ENCODE data around the gene DONSON. TPM values are rescaled to one million over a fixed set of nuclear protein-coding genes. Genes with fewer than 3 reads are reported as not detected.

Gene DONSON
- total and polyA plus RNA-seq, 2 of the 13 experiments (the other 11 are each of a cell fraction or from before 2014, with no cell fraction given) = 35.4 to 63.6 TPM

GRCh38 chr21:33541756-33542639 lies 46.5 kb downstream of the DONSON start, which contains the start of gene GART (continued):
- no peak for TF ChIP-seq JARID2 (CRISPR knock-in tag; IDR thresholded peaks at IDR 0.05; ENCODE audit: insufficient replicate concordance)
- TF ChIP-seq ZNF777 (CRISPR knock-in tag; IDR thresholded peaks at IDR 0.05) = no peak
- no peak for TF ChIP-seq GRHL1 (CRISPR knock-in tag; conservative IDR thresholded peaks at IDR 0.05)
- TF ChIP-seq, protein P1, sequence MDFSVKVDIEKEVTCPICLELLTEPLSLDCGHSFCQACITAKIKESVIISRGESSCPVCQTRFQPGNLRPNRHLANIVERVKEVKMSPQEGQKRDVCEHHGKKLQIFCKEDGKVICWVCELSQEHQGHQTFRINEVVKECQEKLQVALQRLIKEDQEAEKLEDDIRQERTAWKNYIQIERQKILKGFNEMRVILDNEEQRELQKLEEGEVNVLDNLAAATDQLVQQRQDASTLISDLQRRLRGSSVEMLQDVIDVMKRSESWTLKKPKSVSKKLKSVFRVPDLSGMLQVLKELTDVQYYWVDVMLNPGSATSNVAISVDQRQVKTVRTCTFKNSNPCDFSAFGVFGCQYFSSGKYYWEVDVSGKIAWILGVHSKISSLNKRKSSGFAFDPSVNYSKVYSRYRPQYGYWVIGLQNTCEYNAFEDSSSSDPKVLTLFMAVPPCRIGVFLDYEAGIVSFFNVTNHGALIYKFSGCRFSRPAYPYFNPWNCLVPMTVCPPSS (IDR thresholded peaks at IDR 0.05) = no peak
- peak; percentile 38 for TF ChIP-seq ASH2L (IDR thresholded peaks at IDR 0.05; ENCODE audit: insufficient read length, low read depth, low read length)
- TF ChIP-seq ZNF572 (CRISPR knock-in tag; IDR thresholded peaks at IDR 0.05) = no peak
- TF ChIP-seq PCBP1 (IDR thresholded peaks at IDR 0.05; ENCODE audit: borderline replicate concordance, low read depth, low read length) = no peak
- no peak for TF ChIP-seq SP140L (CRISPR knock-in tag; IDR thresholded peaks at IDR 0.05; ENCODE audit: borderline replicate concordance)
- 0 out of 2 replicates have a peak, but pooled peaks have one; percentile 10 for TF ChIP-seq KDM2A (CRISPR knock-in tag; IDR thresholded peaks at IDR 0.05; ENCODE audit: borderline replicate concordance, low read depth)
- TF ChIP-seq TARDBP (CRISPR knock-in tag; IDR thresholded peaks at IDR 0.05) = no peak
- 0 out of 2 replicates have a peak, but pooled peaks have one; percentile 78 for TF ChIP-seq ZNF670 (CRISPR knock-in tag; IDR thresholded peaks at IDR 0.05; ENCODE audit: borderline replicate concordance)
- TF ChIP-seq, protein P2, sequence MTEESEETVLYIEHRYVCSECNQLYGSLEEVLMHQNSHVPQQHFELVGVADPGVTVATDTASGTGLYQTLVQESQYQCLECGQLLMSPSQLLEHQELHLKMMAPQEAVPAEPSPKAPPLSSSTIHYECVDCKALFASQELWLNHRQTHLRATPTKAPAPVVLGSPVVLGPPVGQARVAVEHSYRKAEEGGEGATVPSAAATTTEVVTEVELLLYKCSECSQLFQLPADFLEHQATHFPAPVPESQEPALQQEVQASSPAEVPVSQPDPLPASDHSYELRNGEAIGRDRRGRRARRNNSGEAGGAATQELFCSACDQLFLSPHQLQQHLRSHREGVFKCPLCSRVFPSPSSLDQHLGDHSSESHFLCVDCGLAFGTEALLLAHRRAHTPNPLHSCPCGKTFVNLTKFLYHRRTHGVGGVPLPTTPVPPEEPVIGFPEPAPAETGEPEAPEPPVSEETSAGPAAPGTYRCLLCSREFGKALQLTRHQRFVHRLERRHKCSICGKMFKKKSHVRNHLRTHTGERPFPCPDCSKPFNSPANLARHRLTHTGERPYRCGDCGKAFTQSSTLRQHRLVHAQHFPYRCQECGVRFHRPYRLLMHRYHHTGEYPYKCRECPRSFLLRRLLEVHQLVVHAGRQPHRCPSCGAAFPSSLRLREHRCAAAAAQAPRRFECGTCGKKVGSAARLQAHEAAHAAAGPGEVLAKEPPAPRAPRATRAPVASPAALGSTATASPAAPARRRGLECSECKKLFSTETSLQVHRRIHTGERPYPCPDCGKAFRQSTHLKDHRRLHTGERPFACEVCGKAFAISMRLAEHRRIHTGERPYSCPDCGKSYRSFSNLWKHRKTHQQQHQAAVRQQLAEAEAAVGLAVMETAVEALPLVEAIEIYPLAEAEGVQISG (CRISPR knock-in tag; IDR thresholded peaks at IDR 0.05) = peak; percentile 84
- no peak for TF ChIP-seq SKI (IDR thresholded peaks at IDR 0.05; ENCODE audit: partially characterized antibody)
- TF ChIP-seq ZNF737 (CRISPR knock-in tag; IDR thresholded peaks at IDR 0.05; ENCODE audit: borderline replicate concordance) = no peak
- peak; percentile 54; the same call in 1 of the 2 replicates for TF ChIP-seq ZNF780A (CRISPR knock-in tag; IDR thresholded peaks at IDR 0.05)
- TF ChIP-seq HNRNPUL1 (IDR thresholded peaks at IDR 0.05; ENCODE audit: low read depth, low read length) = no peak
- TF ChIP-seq TFDP1 (CRISPR knock-in tag; IDR thresholded peaks at IDR 0.05; ENCODE audit: borderline replicate concordance) = peak; percentile 83; the same call in 1 of the 2 replicates
- no peak for TF ChIP-seq RFX3 (CRISPR knock-in tag; IDR thresholded peaks at IDR 0.05)
